ENCODE results near the gene CPN2. TPM values are rescaled to one million over a fixed set of nuclear protein-coding genes. Genes with fewer than 3 reads are reported as not detected.

Gene CPN2
- polyA plus RNA-seq, 2 of the 4 experiments (the other 2 are of a cell fraction), result not detected

GRCh38 chr3:194399166-194399565 lies 48.0 kb upstream of the CPN2 start, which contains the start of gene GP5:
GP5 (minus strand) TSS chr3:194399266; CDS start chr3:194398282, 984 bp downstream.
- no peak within 1 kb of the TSS for H3K27ac ChIP-seq
- FAIRE-seq, result no peak
- ChIA-PET CTCF (interaction anchor here (1.3 to 2.3 kb wide), 2 partner anchors 54 to 65 kb away, joined by 5 to 9 read pairs; no protein-coding TSS in a partner anchor), POLR2A (no interaction called here)
- no peak within 1 kb of the TSS for H3K4me2 ChIP-seq
- H3K4me1 ChIP-seq, result no peaks in the 10 kb centered on the region
- no peak within 1 kb of the TSS for H3K4me3 ChIP-seq
- TF ChIP-seq, protein P1, sequence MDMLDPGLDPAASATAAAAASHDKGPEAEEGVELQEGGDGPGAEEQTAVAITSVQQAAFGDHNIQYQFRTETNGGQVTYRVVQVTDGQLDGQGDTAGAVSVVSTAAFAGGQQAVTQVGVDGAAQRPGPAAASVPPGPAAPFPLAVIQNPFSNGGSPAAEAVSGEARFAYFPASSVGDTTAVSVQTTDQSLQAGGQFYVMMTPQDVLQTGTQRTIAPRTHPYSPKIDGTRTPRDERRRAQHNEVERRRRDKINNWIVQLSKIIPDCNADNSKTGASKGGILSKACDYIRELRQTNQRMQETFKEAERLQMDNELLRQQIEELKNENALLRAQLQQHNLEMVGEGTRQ (IDR thresholded peaks at IDR 0.05), result no peak
- TF ChIP-seq RCOR1 (IDR thresholded peaks at IDR 0.05; ENCODE audit: low read depth, low read length) (no peak), PHF8 (IDR thresholded peaks at IDR 0.05; ENCODE audit: borderline replicate concordance, low read depth) (no peak), CHD2 (IDR thresholded peaks at IDR 0.05; ENCODE audit: low read length, partially characterized antibody) (no peak), CBX8 (IDR thresholded peaks at IDR 0.05) (no peak), GATA3 (IDR thresholded peaks at IDR 0.05; ENCODE audit: borderline replicate concordance) (no peak), NPAS2 (CRISPR knock-in tag; IDR thresholded peaks at IDR 0.05; ENCODE audit: borderline replicate concordance) (no peak), REST (IDR thresholded peaks at IDR 0.05) (no peak)
- TF ChIP-seq, protein P2, sequence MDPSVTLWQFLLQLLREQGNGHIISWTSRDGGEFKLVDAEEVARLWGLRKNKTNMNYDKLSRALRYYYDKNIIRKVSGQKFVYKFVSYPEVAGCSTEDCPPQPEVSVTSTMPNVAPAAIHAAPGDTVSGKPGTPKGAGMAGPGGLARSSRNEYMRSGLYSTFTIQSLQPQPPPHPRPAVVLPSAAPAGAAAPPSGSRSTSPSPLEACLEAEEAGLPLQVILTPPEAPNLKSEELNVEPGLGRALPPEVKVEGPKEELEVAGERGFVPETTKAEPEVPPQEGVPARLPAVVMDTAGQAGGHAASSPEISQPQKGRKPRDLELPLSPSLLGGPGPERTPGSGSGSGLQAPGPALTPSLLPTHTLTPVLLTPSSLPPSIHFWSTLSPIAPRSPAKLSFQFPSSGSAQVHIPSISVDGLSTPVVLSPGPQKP (IDR thresholded peaks at IDR 0.05; ENCODE audit: low read depth, low read length), result no peak
- DNase-seq (ENCODE audit: low read depth in 1 of 2, low spot score in 1 of 2), result no peak
- WGBS (ENCODE audit: missing lambda C conversion rate), result 75% methylated on average over 2 of the region's 2 CpGs
- H3K9me3 ChIP-seq, result no peaks in the 10 kb centered on the region
- ATAC-seq, result peak; percentile 17 to 26; a peak in 1 of 6 replicates

GRCh38 chr3:194397757-194398312 lies 46.7 kb upstream of the CPN2 start:
- Histone ChIP-seq H3K4me1 (no peaks in the 10 kb centered on the region), H3K27ac (no peak overlapping the region), H3K4me3 (no peak overlapping the region), H3K9me3 (no peaks in the 10 kb centered on the region), H3K4me2 (no peak overlapping the region)
- FAIRE-seq (no peak), DNase-seq (ENCODE audit: low read depth in 1 of 2, low spot score in 1 of 2) (no peak), ATAC-seq (peak; percentile 19 to 36; a peak in 1 of 6 replicates)
- TF ChIP-seq CHD4 (IDR thresholded peaks at IDR 0.05; ENCODE audit: borderline replicate concordance), result no peak
- TF ChIP-seq, protein P2 (IDR thresholded peaks at IDR 0.05; ENCODE audit: low read depth, low read length), result no peak
- no peak for TF ChIP-seq ZNF302 (CRISPR knock-in tag; IDR thresholded peaks at IDR 0.05)
- TF ChIP-seq, protein P3, sequence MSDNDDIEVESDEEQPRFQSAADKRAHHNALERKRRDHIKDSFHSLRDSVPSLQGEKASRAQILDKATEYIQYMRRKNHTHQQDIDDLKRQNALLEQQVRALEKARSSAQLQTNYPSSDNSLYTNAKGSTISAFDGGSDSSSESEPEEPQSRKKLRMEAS (IDR thresholded peaks at IDR 0.05), result no peak
- TF ChIP-seq HOXA7 (CRISPR knock-in tag; IDR thresholded peaks at IDR 0.05), result no peak
- no peak for TF ChIP-seq RFX5 (IDR thresholded peaks at IDR 0.05)
- no peak for TF ChIP-seq NR3C1 (IDR thresholded peaks at IDR 0.05)
- no peak for TF ChIP-seq NPAS2 (CRISPR knock-in tag; IDR thresholded peaks at IDR 0.05; ENCODE audit: borderline replicate concordance)
- CTCF ChIA-PET, result interaction anchor here (1.1 to 2.3 kb wide), 2 partner anchors 8 to 53 kb away, joined by 3 to 9 read pairs; no protein-coding TSS in a partner anchor
- 83% methylated on average over 37 of the region's 38 CpGs for WGBS (ENCODE audit: missing lambda C conversion rate)
- POLR2A ChIA-PET, result no interaction called here
